Measurements from ENCODE around the gene SORD. TPM values are rescaled to one million over a fixed set of nuclear protein-coding genes. Genes with fewer than 3 reads are reported as not detected.
A peak's percentile ranks its signal among the peaks of the same experiment; 100 is the strongest.

The SORD gene
- total and polyA plus RNA-seq, 10 of the 15 experiments (the other 5 are each of a cell fraction or from before 2014, with no cell fraction given), result 7.5 to 51.6 (median 40.1) TPM

- no TSS peak for BruUV-seq (replicated peaks)
- no peaks in the 10 kb centered on the region for H3K36me3 ChIP-seq (ENCODE audit: control insufficient read depth in 2 of 2, insufficient read depth in 2 of 2, low read length in 1 of 2)
- ChIA-PET POLR2A (interaction anchor here (0.5 kb wide), 1 partner anchor 169 kb away, joined by 3 read pairs; no protein-coding TSS in a partner anchor), RAD21 (ENCODE audit: unreplicated experiment) (interaction anchor here (0.8 to 1.2 kb wide), 3 partner anchors 11 to 77 kb away, joined by 3 read pairs; no protein-coding TSS in a partner anchor), SMC1A (ENCODE audit: uncharacterized antibody, unreplicated experiment) (interaction anchor here (0.9 kb wide), 1 partner anchor 80 kb away, joined by 4 read pairs; no protein-coding TSS in a partner anchor), CTCF (interaction anchor here (0.9 to 1.8 kb wide), 3 partner anchors 12 to 73 kb away, joined by 3 to 6 read pairs (median 6); no protein-coding TSS in a partner anchor)
- peaks cover 10% of the 10 kb centered on the region for H3K4me1 ChIP-seq (ENCODE audit: control insufficient read depth, insufficient read depth, low read length)
- H4K20me1 ChIP-seq (ENCODE audit: control insufficient read depth, insufficient read depth), result no peaks in the 10 kb centered on the region
- peak overlapping the region; percentile 69 for H3K27ac ChIP-seq (ENCODE audit: control insufficient read depth, insufficient read depth)
- FAIRE-seq (no peak), DNase-seq (ENCODE audit: low read depth, low spot score) (no peak), ATAC-seq (peak; percentile 88)
- 52% methylated on average over 7 of the region's 7 CpGs for WGBS (ENCODE audit: insufficient coverage, insufficient replicate concordance, low lambda C conversion rate, missing lambda C conversion rate)
- in situ Hi-C loops (cut with MboI) (no loop called here), intact Hi-C loops (cut with micrococcal nuclease; ENCODE audit: unreplicated experiment) (no loop called here)
- H3K79me2 ChIP-seq (ENCODE audit: control insufficient read depth, insufficient read depth, low read length), result no peaks in the 10 kb centered on the region; the same call in 1 of the 2 replicates
- peak overlapping the region; percentile 56; the same call in 1 of the 2 replicates for H3K9ac ChIP-seq (ENCODE audit: control insufficient read depth, insufficient read depth, low read length)
- peak overlapping the region; percentile 13; the same call in 1 of the 2 replicates for H3K4me3 ChIP-seq
- H3K4me2 ChIP-seq (ENCODE audit: control insufficient read depth, insufficient read depth), result peak overlapping the region; percentile 60
- H3K9me3 ChIP-seq (replicated peaks; ENCODE audit: control insufficient read depth, insufficient read depth, low read length), result peaks cover 2% of the 10 kb centered on the region; the same call in 2 of the 3 replicates
- H2AFZ ChIP-seq (ENCODE audit: control insufficient read depth, low read depth, low read length), result peak overlapping the region; percentile 47
- no peaks in the 10 kb centered on the region for H3K27me3 ChIP-seq (replicated peaks in 1 of 2; ENCODE audit: control insufficient read depth in 2 of 2, insufficient read depth in 2 of 2, low read length in 1 of 2)
- TF ChIP-seq RCOR1 (conservative IDR thresholded peaks at IDR 0.05; ENCODE audit: low read depth, low read length) (no peak), HDAC2 (IDR thresholded peaks at IDR 0.05) (no peak), E2F4 (IDR thresholded peaks at IDR 0.05; ENCODE audit: low read depth, low read length) (no peak), TCF7 (IDR thresholded peaks at IDR 0.05; ENCODE audit: borderline replicate concordance) (no peak), MYB (IDR thresholded peaks at IDR 0.05; ENCODE audit: borderline replicate concordance, low read depth, low read length) (no peak), WRNIP1 (IDR thresholded peaks at IDR 0.05; ENCODE audit: borderline replicate concordance, low read depth, low read length) (no peak), CTCF (IDR thresholded peaks at IDR 0.05 in 2 of 3, conservative IDR thresholded peaks at IDR 0.05 in 1 of 3; ENCODE audit: control insufficient read depth in 2 of 3, extremely low read depth in 1 of 3, insufficient read depth in 1 of 3, low read depth in 3 of 3, low read length in 3 of 3) (no peak), SREBF1 (IDR thresholded peaks at IDR 0.05; ENCODE audit: low read length) (no peak), ESRRA (IDR thresholded peaks at IDR 0.05; ENCODE audit: low read length) (no peak), PAX8 (IDR thresholded peaks at IDR 0.05) (no peak), ZBED1 (IDR thresholded peaks at IDR 0.05; ENCODE audit: borderline replicate concordance) (no peak), ZBTB33 (IDR thresholded peaks at IDR 0.05) (no peak), SUPT20H (IDR thresholded peaks at IDR 0.05; ENCODE audit: borderline replicate concordance, control insufficient read depth, low read depth, low read length) (no peak), CREB1 (IDR thresholded peaks at IDR 0.05; ENCODE audit: low read depth) (peak; percentile 62; the same call in 1 of the 2 replicates), NFYA (IDR thresholded peaks at IDR 0.05; ENCODE audit: borderline replicate concordance, low read depth, low read length) (no peak), NRF1 (conservative IDR thresholded peaks at IDR 0.05; ENCODE audit: low read depth, low read length) (no peak), CBFB (IDR thresholded peaks at IDR 0.05; ENCODE audit: low read depth) (no peak), SREBF2 (IDR thresholded peaks at IDR 0.05; ENCODE audit: low read length) (no peak), GATAD2B (conservative IDR thresholded peaks at IDR 0.05; ENCODE audit: low read depth) (no peak), BRCA1 (IDR thresholded peaks at IDR 0.05; ENCODE audit: low read depth, low read length) (no peak)
Observed at GRCh38 chr15:45048794-45049631, 26.0 kb downstream of the SORD start.

All from GM12878 (cell line).